HCT116 (cell line): ENCODE measurements around the gene ESPNL. TPM values are rescaled to one million over a fixed set of nuclear protein-coding genes. Genes with fewer than 3 reads are reported as not detected.
"Not testable (repeated sequence)": the region's sequence is repeated elsewhere in the genome, so short reads cannot be mapped to it uniquely, and the experiment has no call there.

Experiments
- ATAC-seq: fragments of 200-7000 bp; cut with Tn5 transposase; 2 replicates; pipeline ENCODE4 v1.9.1; 2020; ENCODE audit warnings: mild to moderate bottlenecking, moderate library complexity
- BruUV-seq: library from RNA; stranded (reverse); fragments of 400-500 nt; replicated peaks from 2 replicates; lab custom pipeline; 2021; lab: Mats Ljungman, UMichigan
- CTCF ChIA-PET: fragments of 300-600 bp; sonication (Branson Sonifier 250); formaldehyde crosslinking; loops from one replicate; lab custom pipeline; 2021; ENCODE audit warnings: antibody characterized with exemption; lab: Charles Lee
- POLR2A ChIA-PET: fragments of 300-600, 350-600 bp; sonication (Branson Sonifier 250); formaldehyde crosslinking; loops from one replicate; lab custom pipeline; 2021; ENCODE audit warnings: antibody characterized with exemption; lab: Charles Lee
- RAD21 ChIA-PET, 2 experiments: fragments of 300-600 bp; sonication (Branson Sonifier 250); formaldehyde crosslinking; loops; one replicate each; lab custom pipeline; 2023; ENCODE audit warnings: low total read pairs in 2 of 2; ENCODE audit not compliant: uncharacterized antibody in 2 of 2, unreplicated experiment in 2 of 2, low non-redundant PET in 1 of 2; lab: Charles Lee
- DNase-seq: peaks from one replicate; pipeline ENCODE4 v3.0.0-alpha.2; 2010; ENCODE audit warnings: low read depth, low spot score
- H2AFZ ChIP-seq: fragments of 200-600 bp; shearing (Covaris generic), sonication (generic); 2 replicates; pipeline ENCODE4 v1.6.1; 2017; ENCODE audit warnings: low read depth, mixed run types, mixed read lengths, antibody characterized with exemption, low read length; ENCODE audit not compliant: poor library complexity, severe bottlenecking
- H3K27ac ChIP-seq: 2 replicates; pipeline ENCODE4 v1.5.1; 2012; ENCODE audit warnings: low read depth, low read length
- H3K27me3 ChIP-seq: fragments of 200-600 bp; sonication (generic); 2 replicates; pipeline ENCODE4 v1.6.1; 2016; ENCODE audit warnings: mixed run types, low read length, mixed read lengths; ENCODE audit not compliant: insufficient read depth
- H3K36me3 ChIP-seq, 2 experiments: fragments of 200-500 bp in 1 of 2; fragments of 200-600 bp in 1 of 2; sonication (Bioruptor generic) in 1 of 2; sonication (generic) in 1 of 2; 2 replicates each; pipeline versions ENCODE4 v1.5.1 to v1.6.1; 2014 to 2016; ENCODE audit warnings: low read length in 2 of 2, inconsistent platforms in 1 of 2, mixed read lengths in 1 of 2, mixed run types in 1 of 2; ENCODE audit not compliant: insufficient read depth in 2 of 2, control insufficient read depth in 1 of 2
- H3K4me1 ChIP-seq, 2 experiments: fragments of 200-600 bp in 1 of 2; sonication (generic) in 1 of 2; 2 replicates each; pipeline versions ENCODE4 v1.5.1 to v1.6.1; 2012 to 2017; ENCODE audit warnings: low read length in 2 of 2, inconsistent platforms in 1 of 2, mild to moderate bottlenecking in 1 of 2, mixed read lengths in 1 of 2, mixed run types in 1 of 2, moderate library complexity in 1 of 2; ENCODE audit not compliant: insufficient read depth in 2 of 2, control insufficient read depth in 1 of 2
- H3K4me2 ChIP-seq: fragments of 200-600 bp; sonication (generic); 2 replicates; pipeline ENCODE4 v1.6.1; 2017; ENCODE audit warnings: mixed run types, low read length, mixed read lengths
- H3K4me3 ChIP-seq, 2 experiments: fragments of 200-600 bp in 1 of 2; sonication (generic) in 1 of 2; replicated peaks in 1 of 2; 2 replicates each; pipeline ENCODE4 v1.5.1; 2011 to 2016; ENCODE audit warnings: low read length in 2 of 2, control low read depth in 1 of 2, low read depth in 1 of 2, mild to moderate bottlenecking in 1 of 2, mixed read lengths in 1 of 2, mixed run types in 1 of 2
- H3K79me2 ChIP-seq: fragments of 200-600 bp; sonication (generic); 2 replicates; pipeline ENCODE4 v1.6.1; 2017; ENCODE audit warnings: mild to moderate bottlenecking, mixed run types, low read length, moderate library complexity, mixed read lengths; ENCODE audit not compliant: insufficient read depth
- H3K9ac ChIP-seq: fragments of 200-600 bp; sonication (generic); 2 replicates; pipeline ENCODE4 v1.6.1; 2016; ENCODE audit warnings: low read length, mixed read lengths
- H3K9me2 ChIP-seq: fragments of 200-600 bp; sonication (generic), shearing (Covaris generic); 2 replicates; pipeline ENCODE4 v1.6.1; 2017; ENCODE audit warnings: mixed run types, mild to moderate bottlenecking, moderate library complexity; ENCODE audit not compliant: insufficient read depth
- H3K9me3 ChIP-seq, 2 experiments: fragments of 200-500 bp in 1 of 2; fragments of 200-600 bp in 1 of 2; sonication (Bioruptor generic) in 1 of 2; sonication (generic) in 1 of 2; 2 replicates each; pipeline ENCODE4 v1.6.1; 2014 to 2017; ENCODE audit warnings: low read length in 2 of 2, mixed read lengths in 2 of 2, inconsistent platforms in 1 of 2, low read depth in 1 of 2, mild to moderate bottlenecking in 1 of 2, mixed run types in 1 of 2, moderate library complexity in 1 of 2; ENCODE audit not compliant: control insufficient read depth in 1 of 2, insufficient read depth in 1 of 2
- H4K20me1 ChIP-seq: fragments of 200-600 bp; sonication (generic), shearing (Covaris generic); 2 replicates; pipeline ENCODE4 v1.6.1; 2017; ENCODE audit warnings: mixed run types, mild to moderate bottlenecking, moderate library complexity; ENCODE audit not compliant: insufficient read depth
- CBX3 ChIP-seq: IDR thresholded peaks from 2 replicates; pipeline ENCODE4 v1.6.1; 2012; ENCODE audit warnings: low read depth
- EZH2phosphoT487 ChIP-seq: fragments of 200-600 bp; IDR thresholded peaks from 2 replicates; pipeline ENCODE4 v1.6.1; 2018; ENCODE audit warnings: antibody characterized with exemption, borderline replicate concordance
- JUND ChIP-seq: IDR thresholded peaks from 2 replicates; pipeline ENCODE4 v1.6.1; 2012
- POLR2AphosphoS5 ChIP-seq: IDR thresholded peaks from 2 replicates; pipeline ENCODE4 v1.6.1; 2011; ENCODE audit warnings: mild to moderate bottlenecking, low read depth, low read length, moderate library complexity
- REST ChIP-seq: IDR thresholded peaks from 2 replicates; pipeline ENCODE4 v1.6.1; 2012; ENCODE audit warnings: low read depth
- SIN3A ChIP-seq: IDR thresholded peaks from 2 replicates; pipeline ENCODE4 v1.6.1; 2012; ENCODE audit warnings: low read depth
- SP1 ChIP-seq: IDR thresholded peaks from 2 replicates; pipeline ENCODE4 v1.6.1; 2012; ENCODE audit warnings: low read depth
- SRF ChIP-seq: IDR thresholded peaks from 2 replicates; pipeline ENCODE4 v1.6.1; 2012; ENCODE audit warnings: low read depth
- TCF7L2 ChIP-seq: IDR thresholded peaks from 2 replicates; pipeline ENCODE4 v1.7.0; 2011; ENCODE audit warnings: borderline replicate concordance, inconsistent platforms; ENCODE audit not compliant: insufficient read depth, insufficient read length; ENCODE audit errors: extremely low read depth
- YY1 ChIP-seq: IDR thresholded peaks from 2 replicates; pipeline ENCODE4 v1.6.1; 2011; ENCODE audit warnings: low read length, low read depth, moderate library complexity, mild to moderate bottlenecking; ENCODE audit not compliant: insufficient replicate concordance; ENCODE audit errors: extremely low read depth
- ZFX ChIP-seq: fragments of 450-650 bp; IDR thresholded peaks from 2 replicates; pipeline ENCODE4 v1.6.1; 2017
- intact Hi-C: fragments of 100-400 bp; cut with micrococcal nuclease; formaldehyde crosslinking; loops from 2 replicates; pipeline ENCODE4 v1.10.0; 2022
- total RNA-seq: library from RNA; stranded (reverse); gene quantifications from one replicate; pipeline ENCODE4 v1.2.1, GENCODE V29; 2021; ENCODE audit not compliant: unreplicated experiment

Gene ESPNL
- total RNA-seq, 1 experiment from 2014 or later: 0.22 TPM

GRCh38 chr2:238057696-238058575, 42.2 kb upstream of the ESPNL start:
- RAD21 ChIA-PET, H3K9me3 ChIP-seq, H3K4me3 ChIP-seq, BruUV-seq, H3K4me2 ChIP-seq, ATAC-seq, H3K27ac ChIP-seq, H3K9me2 ChIP-seq, H3K27me3 ChIP-seq, H3K9ac ChIP-seq, H2AFZ ChIP-seq, DNase-seq, H4K20me1 ChIP-seq, intact Hi-C loops, H3K36me3 ChIP-seq, CTCF ChIA-PET, POLR2A ChIA-PET: not testable (repeated sequence)
- Histone ChIP-seq H3K79me2 (peaks cover 20% of the 10 kb centered on the region), H3K4me1 (peaks cover 9 to 22% of the 10 kb centered on the region in 2 experiments; a peak in 2 of 4 replicates)
- TF ChIP-seq POLR2AphosphoS5: 0 out of 2 replicates have a peak, but pooled peaks have one; percentile 28

GRCh38 chr2:238059505-238059904, 40.6 kb upstream of the ESPNL start:
- Histone ChIP-seq H3K9ac (peak overlapping the region; percentile 92), H3K9me3 (no peaks in the 10 kb centered on the region), H3K27me3 (no peaks in the 10 kb centered on the region), H4K20me1 (no peaks in the 10 kb centered on the region), H3K36me3 (peaks cover 0 to 6% of the 10 kb centered on the region in 2 experiments; a peak in 2 of 4 replicates), H2AFZ (no peak overlapping the region), H3K79me2 (peaks cover 34% of the 10 kb centered on the region), H3K27ac (peak overlapping the region; percentile 94; the same call in 1 of the 2 replicates), H3K4me3 (peak overlapping the region; percentile 78 to 95), H3K4me2 (peak overlapping the region; percentile 83), H3K4me1 (peaks cover 9 to 22% of the 10 kb centered on the region in 2 experiments; a peak in 2 of 4 replicates), H3K9me2 (no peaks in the 10 kb centered on the region)
- TF ChIP-seq EZH2phosphoT487 (no peak), REST (no peak), SP1 (no peak), TCF7L2 (no peak), CBX3 (no peak), SIN3A (no peak), YY1 (no peak), JUND (no peak), ZFX (no peak), SRF (no peak)
- intact Hi-C loops: no loop called here
- ChIA-PET CTCF (no interaction called here), POLR2A (no interaction called here), RAD21 (no interaction called here)
- no peak for DNase-seq
- no peak for ATAC-seq
- TSS peak; percentile 91 for BruUV-seq
